PC-9 (cell line): ENCODE results near the gene INSYN2B. TPM values are rescaled to one million over a fixed set of nuclear protein-coding genes. Genes with fewer than 3 reads are reported as not detected.

Source experiments
- Bru-seq: library from RNA; stranded (reverse); fragments of 400-500 nt; gene quantifications from one replicate; lab custom pipeline; 2021; lab: Mats Ljungman, UMichigan
- BruChase-seq, 2 experiments: library from RNA; stranded (reverse); fragments of 400-500 nt; gene quantifications; one replicate each; lab custom pipeline; 2021; lab: Mats Ljungman, UMichigan
- BruUV-seq: library from RNA; stranded (reverse); fragments of 400-500 nt; replicated peaks from 2 replicates; lab custom pipeline; 2021; lab: Mats Ljungman, UMichigan
- CTCF ChIA-PET: fragments of 300-600 bp; sonication (Branson Sonifier 250); formaldehyde crosslinking; loops from one replicate; lab custom pipeline; 2022; ENCODE audit warnings: antibody characterized with exemption; lab: Charles Lee
- POLR2A ChIA-PET: fragments of 300-600 bp; sonication (Branson Sonifier 250); formaldehyde crosslinking; loops from one replicate; lab custom pipeline; 2022; ENCODE audit warnings: antibody characterized with exemption; ENCODE audit not compliant: unreplicated experiment; lab: Charles Lee
- DNase-seq, 2 experiments: peaks; one replicate each; pipeline versions ENCODE4 v3.0.0 to v3.0.0-alpha.2; 2015 to 2022; ENCODE audit warnings: mixed read lengths in 1 of 2
- H2AFZ ChIP-seq: fragments of 200-600 bp; sonication (generic); 2 replicates; pipeline ENCODE4 v1.8.1; 2017; ENCODE audit warnings: antibody characterized with exemption
- H3F3A ChIP-seq: fragments of 200-600 bp; sonication (generic); 2 replicates; pipeline ENCODE4 v1.8.1; 2017; ENCODE audit warnings: antibody characterized with exemption, mild to moderate bottlenecking, low read depth; ENCODE audit not compliant: insufficient read depth
- H3K27ac ChIP-seq: fragments of 200-600 bp; sonication (generic); 2 replicates; pipeline ENCODE4 v1.6.1; 2016; ENCODE audit warnings: mixed run types
- H3K27me3 ChIP-seq: fragments of 200-600 bp; sonication (generic); 2 replicates; pipeline ENCODE4 v1.6.1; 2016; ENCODE audit warnings: low read depth, mixed run types; ENCODE audit not compliant: insufficient read depth
- H3K36me3 ChIP-seq: fragments of 200-600 bp; sonication (generic); 2 replicates; pipeline ENCODE4 v1.6.1; 2016; ENCODE audit warnings: low read depth, mixed run types
- H3K4me1 ChIP-seq: fragments of 200-600 bp; sonication (generic); replicated peaks from 2 replicates; pipeline ENCODE4 v1.6.1; 2016; ENCODE audit warnings: mixed run types; ENCODE audit not compliant: insufficient read depth
- H3K4me2 ChIP-seq: fragments of 200-600 bp; sonication (generic); 2 replicates; pipeline ENCODE4 v1.6.1; 2017; ENCODE audit warnings: mixed run types
- H3K4me3 ChIP-seq: fragments of 200-600 bp; sonication (generic); 2 replicates; pipeline ENCODE4 v1.6.1; 2016; ENCODE audit warnings: mixed run types
- H3K79me2 ChIP-seq: fragments of 200-600 bp; sonication (generic); 2 replicates; pipeline ENCODE4 v1.6.1; 2017; ENCODE audit warnings: low read depth, mixed run types
- H3K9me2 ChIP-seq: fragments of 200-600 bp; sonication (generic); 2 replicates; pipeline ENCODE4 v1.8.1; 2017; ENCODE audit warnings: mild to moderate bottlenecking; ENCODE audit not compliant: insufficient read depth
- H3K9me3 ChIP-seq: fragments of 200-600 bp; sonication (generic); 2 replicates; pipeline ENCODE4 v1.8.1; 2016; ENCODE audit warnings: low read depth; ENCODE audit not compliant: insufficient read depth
- H4K20me1 ChIP-seq: fragments of 200-600 bp; sonication (generic); 2 replicates; pipeline ENCODE4 v1.8.1; 2017; ENCODE audit not compliant: insufficient read depth
- CTCF ChIP-seq: fragments of 200-600 bp; sonication (generic); conservative IDR thresholded peaks from 2 replicates; pipeline ENCODE4 v1.6.1; 2017; ENCODE audit warnings: mixed run types, antibody characterized with exemption, mild to moderate bottlenecking, moderate library complexity
- EZH2 ChIP-seq: fragments of 200-600 bp; sonication (generic); IDR thresholded peaks from 2 replicates; pipeline ENCODE4 v1.8.0; 2017; ENCODE audit warnings: antibody characterized with exemption, low read depth
- intact Hi-C: fragments of 100-400 bp; cut with micrococcal nuclease; formaldehyde crosslinking; loops from one replicate; pipeline ENCODE4 v1.10.0; 2022; ENCODE audit not compliant: unreplicated experiment
- long read RNA-seq: library from polyadenylated mRNA; stranded (forward); transcript quantifications from one replicate; pipeline ENCODE4 v2.0.0, GENCODE V29; 2022
- total RNA-seq: library from RNA; stranded (reverse); gene quantifications from 2 replicates; pipeline ENCODE4 v1.2.3, GENCODE V29; 2021

Gene INSYN2B
- 0.13 TPM in 1 of 2 replicates, not detected in the other for total RNA-seq
- percentile 19 among the genes with signal in this experiment for Bru-seq, nascent RNA
- percentile 15 among the genes with signal in this experiment for BruChase-seq, experiment 1, labeled RNA remaining after a 2-hour chase
- BruChase-seq, experiment 2, labeled RNA remaining after a 6-hour chase = percentile 11 among the genes with signal in this experiment
- long read RNA-seq = 0 reads

GRCh38 chr5:169980418-169981053, at the start of gene INSYN2B:
TSS of gene INSYN2B (minus strand) at chr5:169980495. CDS start at chr5:169883898, 96,597 bp downstream.
- intact Hi-C loops = loop anchor here (1.0 to 10.0 kb wide), 6 partner anchors 176 to 993 kb away; partner anchors contain the start of gene SPDL1
- no peaks in the 10 kb centered on the region for H4K20me1 ChIP-seq
- peak; percentile 66 to 73 for DNase-seq
- no peaks in the 10 kb centered on the region for H3K36me3 ChIP-seq
- peak within 1 kb of the TSS; percentile 27 for H3K27ac ChIP-seq
- peak within 1 kb of the TSS; percentile 56 for H3K4me3 ChIP-seq
- H3K9me2 ChIP-seq = no peaks in the 10 kb centered on the region
- no peaks in the 10 kb centered on the region for H3K9me3 ChIP-seq
- peaks cover 41% of the 10 kb centered on the region for H3K4me1 ChIP-seq
- TF ChIP-seq CTCF = peak; percentile 86
- no peak for TF ChIP-seq EZH2
- H3K4me2 ChIP-seq = peak within 1 kb of the TSS; percentile 74
- ChIA-PET POLR2A (interaction anchor here (0.5 to 0.6 kb wide), 2 partner anchors 262 to 629 kb away, joined by 3 to 4 read pairs; no protein-coding TSS in a partner anchor), CTCF (interaction anchor here (0.6 to 1.9 kb wide), 10 partner anchors 9 to 1158 kb away, joined by 3 to 15 read pairs (median 4); partner anchors contain the start of gene SPDL1)
- no peaks in the 10 kb centered on the region for H3K27me3 ChIP-seq
- peaks cover 14% of the 10 kb centered on the region for H3K79me2 ChIP-seq
- H3F3A ChIP-seq = peaks cover 23% of the 10 kb centered on the region
- peak within 1 kb of the TSS; percentile 81 for H2AFZ ChIP-seq
- no TSS peak for BruUV-seq

- Histone ChIP-seq H3K9me2 (no peaks in the 10 kb centered on the region; the same call in 1 of the 2 replicates), H3K27me3 (no peaks in the 10 kb centered on the region), H3K79me2 (no peaks in the 10 kb centered on the region), H2AFZ (no peak overlapping the region), H3K27ac (no peak overlapping the region), H3K9me3 (no peaks in the 10 kb centered on the region), H4K20me1 (no peaks in the 10 kb centered on the region), H3K4me3 (no peak overlapping the region), H3K4me1 (no peaks in the 10 kb centered on the region), H3K36me3 (no peaks in the 10 kb centered on the region), H3F3A (no peaks in the 10 kb centered on the region), H3K4me2 (no peak overlapping the region)
- BruUV-seq = no TSS peak
- no peak for TF ChIP-seq CTCF
- ChIA-PET POLR2A (no interaction called here), CTCF (no interaction called here)
- DNase-seq = no peak
- intact Hi-C loops = no loop called here
Observed at GRCh38 chr5:170028124-170028523, 47.8 kb upstream of the INSYN2B start.

- H3K9me2 ChIP-seq = no peaks in the 10 kb centered on the region; the same call in 1 of the 2 replicates
- no peaks in the 10 kb centered on the region for H3K79me2 ChIP-seq
- H3K36me3 ChIP-seq = no peaks in the 10 kb centered on the region
- intact Hi-C loops = no loop called here
- DNase-seq = no peak
- H3K27me3 ChIP-seq = 0 out of 2 replicates have a peak, but pooled peaks cover 1% of the 10 kb centered on the region
- no peaks in the 10 kb centered on the region for H3F3A ChIP-seq
- no TSS peak for BruUV-seq
- H2AFZ ChIP-seq = no peak overlapping the region
- CTCF ChIA-PET = no interaction called here
- H3K4me2 ChIP-seq = no peak overlapping the region
- H3K27ac ChIP-seq = no peak overlapping the region
- H3K4me3 ChIP-seq = no peak overlapping the region
- H3K9me3 ChIP-seq = no peaks in the 10 kb centered on the region
- POLR2A ChIA-PET = no interaction called here
- H3K4me1 ChIP-seq = no peaks in the 10 kb centered on the region
- no peaks in the 10 kb centered on the region for H4K20me1 ChIP-seq
- TF ChIP-seq CTCF (no peak), EZH2 (no peak)
Observed at GRCh38 chr5:170025853-170026252, 45.6 kb upstream of the INSYN2B start.
